NT2/D1 (cell line): ENCODE measurements around the gene TBC1D24.

Source experiments
- SUZ12 ChIP-seq: IDR thresholded peaks from 2 replicates; pipeline ENCODE4 v1.6.1; 2011; ENCODE audit not compliant: insufficient read length, insufficient read depth; ENCODE audit errors: extremely low read depth
- YY1 ChIP-seq: IDR thresholded peaks from 2 replicates; pipeline ENCODE4 v1.6.1; 2011; ENCODE audit not compliant: insufficient read length, insufficient read depth
- ZNF274 ChIP-seq: IDR thresholded peaks from 2 replicates; pipeline ENCODE4 v1.6.1; 2011; ENCODE audit warnings: mild to moderate bottlenecking, low read depth, low read length

GRCh38 chr16:2514333-2515179 is 39.6 kb downstream of the TBC1D24 start:
- TF ChIP-seq YY1 (no peak), ZNF274 (no peak), SUZ12 (no peak)
